Stimulated activated CD8-positive, alpha-beta memory T cell treated with anti-CD3 and anti-CD28 coated beads, Interleukin-7, amount 100 ng/mL, for 4 hours (primary cell): ENCODE measurements around the gene CSMD2.

Experiments
- DNase-seq, 2 donors: peaks; one replicate each; pipeline ENCODE4 v3.0.0-alpha.2; 2020; ENCODE audit warnings: low read depth in 2 of 2

The CSMD2 gene

GRCh38 chr1:33608825-33609400 lies 556.1 kb downstream of the CSMD2 start:
- no peak for DNase-seq

DNA sequence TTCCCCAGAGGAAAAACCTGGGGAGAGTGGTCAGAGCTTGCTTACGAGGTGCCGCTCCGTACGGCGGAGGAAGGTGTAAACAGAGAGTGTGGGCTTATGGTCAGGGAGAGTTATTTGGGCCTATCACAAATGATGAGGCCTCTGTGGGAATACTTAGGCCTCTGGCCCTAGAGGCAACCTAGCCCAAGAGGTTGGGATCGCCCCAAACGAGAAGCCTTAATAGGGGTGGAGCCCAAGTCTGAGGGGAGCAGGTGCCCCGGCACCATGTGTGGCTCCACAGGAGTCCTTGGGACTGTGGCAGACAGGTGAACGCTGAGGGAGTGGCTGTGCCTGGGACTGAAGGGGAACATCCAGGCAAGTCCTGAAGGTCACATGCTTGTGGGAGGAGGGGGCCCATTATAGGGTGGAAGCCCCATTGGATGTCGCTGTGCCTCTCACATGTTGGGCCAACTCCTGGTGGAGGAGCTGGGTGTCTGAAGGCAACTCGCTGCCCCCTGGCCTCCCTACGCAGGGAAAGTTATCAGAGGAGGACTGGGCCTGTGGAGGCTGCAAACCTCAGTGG lies 557.5 kb downstream of the CSMD2 start:
- no peak for DNase-seq

- no peak for DNase-seq
These were observed 558.8 kb downstream of the CSMD2 start for GRCh38 chr1:33606272-33606671.

DNA sequence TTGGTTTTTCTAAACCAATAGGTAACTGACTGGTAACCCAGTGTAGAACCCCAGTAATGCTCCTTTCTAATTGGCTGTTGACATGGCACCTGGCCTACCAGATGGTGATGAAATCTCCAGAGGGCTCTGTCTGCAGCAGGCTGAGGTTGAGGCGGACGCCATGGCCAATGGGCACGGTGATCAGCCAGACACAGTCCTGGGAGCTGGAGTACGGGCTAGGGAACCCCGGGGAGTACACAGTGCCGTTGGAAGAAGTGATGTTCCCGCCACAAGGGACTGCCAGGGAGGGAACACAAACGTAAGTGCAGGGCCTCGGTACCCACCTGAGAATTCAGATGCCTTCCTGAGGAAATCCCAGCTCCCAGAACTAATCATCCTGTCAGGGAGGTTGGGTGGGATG lies 562.8 kb downstream of the CSMD2 start:
- DNase-seq = no peak

DNA sequence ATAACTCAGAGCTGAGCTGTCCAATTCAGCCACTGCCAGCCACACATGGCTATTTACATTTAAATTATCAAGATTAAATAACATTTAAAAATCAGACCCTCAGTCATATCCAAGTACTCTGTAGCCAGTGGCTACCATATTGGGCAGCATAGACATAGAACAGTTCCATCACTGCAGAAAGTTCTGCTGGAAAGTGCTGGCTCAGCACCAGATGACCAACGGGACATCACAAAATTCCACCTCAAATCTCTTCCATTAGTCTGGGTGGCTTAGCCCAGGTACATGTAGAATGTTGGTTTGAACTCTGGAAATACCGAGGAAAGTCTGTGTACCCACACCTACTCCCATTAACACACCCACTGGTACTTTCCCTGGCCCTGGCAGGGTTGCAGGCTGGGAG lies 563.3 kb downstream of the CSMD2 start:
- no peak for DNase-seq

DNA sequence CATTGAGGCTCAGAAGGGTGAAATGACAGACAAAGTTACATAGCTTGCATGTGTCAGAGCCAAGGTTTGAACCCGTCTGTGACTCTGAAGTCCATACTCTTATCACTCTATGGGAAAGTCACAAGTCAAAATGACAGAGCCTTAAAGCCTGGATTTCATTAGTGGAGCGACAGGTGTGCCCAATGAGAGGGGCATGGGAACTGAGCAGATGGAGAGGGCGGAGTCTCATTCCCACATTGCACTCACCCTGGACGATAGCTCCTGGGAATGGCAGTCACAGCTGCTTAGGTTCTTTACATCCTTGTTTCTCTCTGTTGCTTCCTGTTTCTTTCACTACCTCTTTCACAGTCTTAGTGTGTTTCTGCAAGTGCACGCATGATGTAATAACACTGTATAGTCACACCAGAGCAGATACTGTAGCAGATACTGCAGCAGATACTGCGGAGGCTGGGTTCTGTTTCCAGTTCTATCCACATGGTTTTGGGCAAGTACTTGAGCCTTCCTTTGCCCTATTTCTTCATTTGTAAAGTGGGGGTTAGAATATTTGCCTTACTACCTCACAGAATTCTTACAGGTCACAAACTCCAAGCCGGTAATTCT lies 565.4 kb downstream of the CSMD2 start:
- DNase-seq = no peak

DNA sequence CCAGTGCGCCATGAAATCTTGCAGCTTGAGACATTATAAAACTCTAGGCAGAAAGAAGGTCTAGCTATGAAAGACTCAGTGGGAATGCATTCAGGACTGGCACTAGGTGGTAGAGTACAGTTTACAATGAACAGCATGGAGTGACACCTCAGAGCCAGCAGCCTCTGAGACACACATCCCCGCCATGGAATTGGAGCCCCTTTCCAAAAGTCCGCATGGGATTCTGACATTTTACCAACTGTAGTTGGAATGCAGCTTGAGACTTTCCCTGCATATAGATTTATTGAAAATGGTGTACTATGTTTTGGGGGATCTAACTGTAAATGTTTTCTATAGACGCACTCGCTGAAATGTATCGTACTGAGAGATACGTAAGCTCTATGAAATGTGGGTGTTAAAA lies 576.3 kb downstream of the CSMD2 start:
- DNase-seq = no peak

- DNase-seq = no peak
These were observed 578.2 kb downstream of the CSMD2 start for GRCh38 chr1:33586795-33587194.

- no peak for DNase-seq
These were observed 578.9 kb downstream of the CSMD2 start for GRCh38 chr1:33586106-33586505.

- no peak for DNase-seq
These were observed 581.5 kb downstream of the CSMD2 start for GRCh38 chr1:33583567-33583966.

GRCh38 chr1:33578557-33579448 lies 586.2 kb downstream of the CSMD2 start:
- no peak for DNase-seq

GRCh38 chr1:33577663-33578062 lies 587.4 kb downstream of the CSMD2 start:
- DNase-seq = no peak

GRCh38 chr1:33576821-33577599 lies 588.0 kb downstream of the CSMD2 start:
- DNase-seq = no peak

GRCh38 chr1:33575324-33575879 lies 589.6 kb downstream of the CSMD2 start:
- DNase-seq = no peak

- DNase-seq = no peak
These were observed 591.4 kb downstream of the CSMD2 start for GRCh38 chr1:33573661-33574060.

- DNase-seq = no peak
These were observed 592.6 kb downstream of the CSMD2 start for GRCh38 chr1:33572387-33572786.

DNA sequence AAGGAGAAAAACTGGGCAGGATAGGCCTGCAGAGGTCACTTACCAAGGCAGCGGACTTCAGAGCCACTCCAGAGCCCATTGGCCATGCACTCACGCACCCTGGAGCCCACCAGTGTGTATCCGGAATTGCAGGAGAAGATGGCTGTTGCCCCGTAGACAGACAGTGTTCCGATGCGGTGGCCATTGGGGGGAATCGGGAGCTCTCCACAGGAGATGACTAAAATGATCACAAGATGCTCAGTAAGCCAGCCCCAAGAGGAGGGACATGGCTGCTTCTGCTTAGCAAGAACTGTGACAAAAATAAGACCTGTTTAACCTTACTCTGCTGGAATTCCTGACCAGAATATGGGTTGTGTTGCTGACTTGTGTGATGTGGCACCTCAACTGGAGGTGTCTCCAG lies 595.7 kb downstream of the CSMD2 start:
- DNase-seq = no peak

- no peak for DNase-seq
These were observed 601.3 kb downstream of the CSMD2 start for GRCh38 chr1:33563699-33564098.

DNA sequence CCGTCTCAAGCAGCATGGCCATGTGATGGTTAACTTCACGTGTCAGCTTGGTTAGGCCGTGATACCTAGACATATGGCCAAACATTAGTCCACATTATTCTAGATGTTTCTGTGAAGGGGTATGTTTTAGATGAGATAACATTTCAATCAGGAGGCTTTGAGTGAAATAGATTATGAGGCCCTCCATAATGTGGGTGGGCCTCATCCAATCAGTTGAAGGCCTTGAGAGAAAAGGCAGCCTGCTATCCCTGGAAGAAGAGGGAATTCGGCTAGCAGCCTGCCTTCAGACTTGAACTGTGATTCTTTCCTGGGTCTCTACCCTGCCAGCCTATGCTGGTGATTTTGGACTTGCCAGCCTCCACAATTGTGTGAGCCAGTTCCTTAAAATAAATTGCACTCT lies 602.5 kb downstream of the CSMD2 start:
- DNase-seq = no peak

DNA sequence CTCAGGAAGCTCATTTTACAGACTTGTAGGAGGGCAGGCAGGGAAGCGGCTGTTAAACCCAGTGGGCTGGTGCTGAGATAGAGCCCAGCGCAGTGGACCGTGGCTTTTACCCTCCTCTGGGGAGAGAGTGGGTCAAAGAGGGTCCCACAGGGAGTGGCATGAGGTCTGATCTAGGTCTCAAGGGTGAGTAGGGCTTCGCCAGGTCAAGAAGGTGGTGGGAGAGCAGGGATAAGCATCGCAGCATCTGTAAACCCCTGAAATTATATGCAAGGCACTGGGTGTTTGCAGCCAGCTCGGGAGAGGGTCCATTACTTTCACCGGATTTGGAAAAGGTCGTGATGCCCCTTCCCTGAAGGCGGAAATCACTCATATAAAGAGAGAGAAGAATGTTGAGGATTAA lies 603.5 kb downstream of the CSMD2 start:
- no peak for DNase-seq

DNA sequence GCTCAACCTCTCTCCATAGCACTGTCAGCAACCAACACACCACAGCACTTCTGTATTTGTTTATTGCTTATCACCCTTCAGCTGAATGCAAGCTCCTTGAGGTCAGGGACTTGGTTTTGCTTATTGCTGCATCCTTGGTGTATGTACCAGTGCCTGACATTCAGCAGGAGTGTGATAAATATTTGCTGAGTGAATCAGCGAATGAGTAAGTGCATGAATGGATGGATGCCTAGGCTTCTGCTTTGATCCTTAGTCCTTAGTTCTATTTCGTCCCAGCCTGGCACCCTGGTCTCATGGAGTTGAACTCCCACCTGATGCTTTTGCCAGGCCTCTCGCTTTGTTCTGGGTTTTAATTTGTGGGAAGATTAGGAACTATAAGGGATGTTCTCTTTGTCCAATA lies 604.4 kb downstream of the CSMD2 start:
- DNase-seq = no peak

GRCh38 chr1:33548721-33549120 lies 616.3 kb downstream of the CSMD2 start:
- DNase-seq = no peak
